Jurkat, Clone E6-1 (cell line): ENCODE results near the gene CUEDC1.

Experiments used
- DNase-seq: peaks from one replicate; pipeline ENCODE4 v3.0.0-alpha.2; 2011; ENCODE audit warnings: low read depth, low spot score
- H3K4me3 ChIP-seq: 2 replicates; pipeline ENCODE4 v1.5.1; 2011; ENCODE audit warnings: mild to moderate bottlenecking, low read length, control low read depth, moderate library complexity

The CUEDC1 gene

DNA sequence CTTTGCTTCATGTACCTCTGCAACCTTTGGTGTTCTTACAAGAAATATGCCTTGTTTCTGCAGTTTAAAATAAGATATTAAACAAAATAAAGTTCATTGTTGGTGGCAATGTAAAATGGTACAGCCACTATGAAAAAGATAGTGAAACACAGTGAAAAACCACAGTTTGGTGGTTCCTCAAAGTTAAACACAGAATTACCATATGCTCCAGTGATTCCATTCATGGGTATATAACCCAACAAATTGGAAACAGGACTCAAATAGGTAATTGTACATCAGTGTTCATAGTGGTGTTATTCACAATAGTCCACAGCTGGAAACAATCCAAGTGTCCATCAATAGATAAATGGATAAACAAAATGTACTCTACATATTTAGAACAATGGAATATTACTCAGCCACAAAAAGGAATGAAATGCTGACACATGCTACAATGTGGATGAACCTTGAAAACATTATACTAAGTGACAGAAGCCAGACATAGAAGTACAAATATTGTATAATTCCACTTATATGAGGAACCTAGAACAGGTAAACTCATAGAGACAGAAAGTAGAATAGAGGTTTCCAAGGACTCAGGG is 49.2 kb downstream of the CUEDC1 start:
- no peak for DNase-seq
- no peak overlapping the region for H3K4me3 ChIP-seq

DNA sequence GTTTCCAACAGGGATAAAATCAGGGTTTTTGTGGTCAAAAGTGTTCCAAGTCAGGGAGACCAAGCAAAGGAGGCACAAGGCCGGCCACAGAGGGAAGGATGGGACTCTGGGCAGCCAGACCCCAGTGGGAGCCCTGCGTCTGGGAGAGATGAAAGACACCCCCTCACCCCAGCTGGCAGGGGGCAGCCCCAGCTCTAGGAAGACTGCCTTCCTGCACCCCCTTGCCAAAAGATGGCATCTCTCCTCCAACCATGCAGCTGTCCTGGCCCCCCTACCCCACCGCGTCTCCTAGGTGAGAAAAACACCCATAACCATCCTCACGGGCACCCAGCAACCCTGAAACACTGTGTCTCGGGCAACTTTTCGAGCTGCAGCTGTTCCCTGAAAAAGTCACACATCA is 51.3 kb downstream of the CUEDC1 start:
- H3K4me3 ChIP-seq: no peak overlapping the region
- DNase-seq: no peak

DNA sequence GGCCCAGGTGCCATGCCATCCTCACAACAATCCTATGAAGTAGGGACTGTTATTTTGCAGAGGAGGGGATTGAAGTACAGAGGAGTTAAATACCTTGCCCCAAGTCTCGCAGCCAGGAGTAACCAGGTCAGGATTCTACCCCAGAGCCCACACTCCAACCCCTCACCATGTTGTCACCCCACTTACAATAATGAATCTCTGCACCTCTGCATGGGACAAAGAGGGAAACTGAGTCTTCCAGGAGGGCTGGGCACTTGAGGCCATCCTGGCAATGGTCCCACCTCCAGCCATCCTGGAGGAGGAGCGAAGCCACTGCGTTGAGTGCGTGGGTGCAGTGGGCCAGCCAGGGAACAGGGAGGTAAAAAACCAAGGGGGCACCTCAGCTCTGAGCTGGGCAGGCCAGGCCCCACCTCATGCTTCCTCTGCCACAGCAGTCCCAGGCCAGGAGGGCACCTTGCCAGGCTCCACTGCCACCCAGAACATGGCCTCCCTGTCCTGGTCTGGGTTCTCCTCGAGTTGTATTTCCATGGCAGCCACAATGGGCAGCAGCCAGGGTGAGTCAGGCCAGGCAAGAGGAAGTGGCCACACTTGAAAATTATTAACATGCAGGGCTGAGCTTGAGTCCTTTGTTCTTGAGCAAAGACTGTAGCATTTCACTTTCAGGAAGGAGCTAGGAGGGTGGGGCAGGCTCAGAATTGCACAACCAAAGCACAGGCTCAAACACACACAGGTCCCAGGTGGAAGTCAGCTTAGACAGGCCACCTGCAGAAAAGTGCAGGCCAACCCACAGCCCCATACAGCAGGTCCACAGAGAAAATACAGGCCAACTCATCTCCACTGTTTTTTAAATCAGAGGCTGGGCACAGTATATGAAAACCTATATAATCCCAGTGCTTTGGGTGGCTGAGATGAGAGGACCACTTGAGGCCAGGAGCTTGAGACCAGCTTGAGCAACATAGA is 52.1 kb downstream of the CUEDC1 start:
- no peak for DNase-seq
- no peak overlapping the region for H3K4me3 ChIP-seq

GRCh38 chr17:57902117-57902799 is 53.0 kb downstream of the CUEDC1 start:
- H3K4me3 ChIP-seq: no peak overlapping the region
- DNase-seq: no peak

- H3K4me3 ChIP-seq: no peak overlapping the region
- DNase-seq: no peak
Measured at GRCh38 chr17:57900991-57901743, 54.0 kb downstream of the CUEDC1 start.

DNA sequence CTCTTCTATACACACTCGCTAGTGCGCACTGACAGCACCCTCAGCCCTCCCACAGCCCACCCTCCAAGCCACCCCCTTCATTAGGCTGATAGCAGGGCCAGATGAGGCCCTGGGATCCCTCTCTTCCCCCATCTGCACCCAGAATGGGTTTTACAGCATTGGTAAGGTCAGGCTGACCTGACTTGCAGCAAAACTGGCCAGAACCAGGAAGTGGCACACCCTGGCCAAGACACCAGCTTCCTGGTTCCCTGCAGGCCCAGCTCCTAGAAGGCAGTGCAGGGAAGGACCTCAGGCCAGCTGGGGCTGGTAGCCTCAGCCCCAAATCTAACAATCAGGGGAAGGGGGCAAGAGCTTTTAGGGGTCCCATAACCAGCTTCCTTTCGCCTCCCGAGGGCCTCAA is 55.4 kb downstream of the CUEDC1 start:
- no peak for DNase-seq
- H3K4me3 ChIP-seq: no peak overlapping the region

GRCh38 chr17:57899391-57899790 is 55.8 kb downstream of the CUEDC1 start:
- no peak for DNase-seq
- no peak overlapping the region for H3K4me3 ChIP-seq

DNA sequence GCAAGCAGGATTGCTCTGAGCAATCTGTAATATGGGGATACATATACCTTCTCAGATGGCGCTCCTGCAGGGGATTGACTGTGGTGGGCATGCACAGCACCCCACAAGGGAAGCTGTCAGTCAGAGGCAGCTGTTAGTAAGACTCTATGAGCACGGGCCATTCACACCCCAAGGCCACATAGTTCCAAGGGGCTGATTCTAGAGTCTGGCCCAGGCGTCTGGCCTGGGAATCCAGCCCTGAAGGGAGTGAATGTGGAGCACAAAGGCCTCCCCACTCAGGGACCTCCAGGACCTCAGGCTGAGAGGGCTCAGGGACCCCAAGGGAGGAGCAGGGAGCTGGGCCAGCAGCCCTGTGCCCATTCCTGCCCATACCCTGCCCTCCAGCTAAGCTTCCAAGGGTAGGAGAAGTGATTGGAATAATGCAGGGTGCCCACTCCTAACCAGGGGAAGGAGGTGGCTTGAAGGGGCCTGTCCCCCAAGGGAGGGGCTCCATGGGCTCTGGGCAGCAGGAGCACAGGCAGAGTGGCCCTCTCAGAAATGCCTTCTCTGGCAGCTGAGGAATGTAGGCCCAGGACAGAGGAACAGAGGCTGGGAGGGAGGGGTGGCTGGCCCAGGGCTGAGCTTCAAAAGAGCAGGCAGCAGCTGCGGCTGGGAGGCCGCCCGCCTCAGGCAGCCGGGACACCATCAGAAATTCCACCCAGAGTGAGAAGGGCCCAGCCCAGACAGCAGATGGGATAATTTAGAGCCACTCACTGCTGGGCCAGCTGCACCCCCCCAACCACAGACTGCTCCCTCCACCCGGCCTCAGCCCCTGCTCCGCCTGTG is 56.5 kb downstream of the CUEDC1 start:
- DNase-seq: no peak

GRCh38 chr17:57895382-57896060 is 59.7 kb downstream of the CUEDC1 start:
- DNase-seq: no peak
- H3K4me3 ChIP-seq: no peak overlapping the region

More for the DNA sequence above, 56.5 kb downstream of the CUEDC1 start:
- H3K4me3 ChIP-seq: no peak overlapping the region

GRCh38 chr17:57894848-57895247 is 60.4 kb downstream of the CUEDC1 start:
- no peak for DNase-seq

DNA sequence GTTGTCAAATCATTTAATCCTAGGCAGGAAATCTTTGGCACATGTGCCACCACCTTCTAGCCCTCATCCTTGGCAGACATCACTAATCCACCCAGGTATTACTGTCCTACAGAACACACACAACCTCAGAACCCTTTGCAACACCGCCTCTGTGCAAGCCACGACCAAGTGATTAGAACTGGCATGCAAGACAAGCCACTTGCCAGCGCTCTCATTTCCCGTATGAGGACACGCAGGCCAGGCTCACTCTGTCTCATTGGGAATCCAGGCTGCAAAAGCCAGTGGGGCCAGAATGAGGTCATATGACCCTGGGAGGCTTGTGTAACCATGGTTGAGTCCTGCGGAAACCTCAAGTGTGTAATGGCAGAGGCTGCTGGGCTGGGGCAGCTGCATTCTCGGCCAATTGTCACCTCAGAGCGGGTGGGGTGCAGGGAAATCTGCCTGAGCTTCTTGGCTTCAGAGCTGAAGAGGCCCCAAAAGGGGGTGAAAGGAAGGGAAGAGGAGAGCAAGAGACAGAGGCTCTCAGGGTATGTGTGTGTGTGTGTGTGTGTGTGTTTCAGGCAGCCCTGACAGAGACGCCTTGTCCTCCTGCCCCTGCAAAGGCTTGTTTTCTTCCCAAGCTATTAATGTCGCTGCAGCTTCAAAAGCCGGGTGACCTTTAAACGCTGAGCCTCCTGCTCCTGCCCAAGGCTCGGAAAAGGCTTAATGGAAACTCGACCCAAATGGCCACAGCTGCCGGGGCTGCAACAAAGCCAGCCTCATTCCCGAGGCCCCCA is 62.2 kb downstream of the CUEDC1 start:
- H3K4me3 ChIP-seq: no peak overlapping the region
- DNase-seq: no peak

More at GRCh38 chr17:57894848-57895247, 60.4 kb downstream of the CUEDC1 start:
- no peak overlapping the region for H3K4me3 ChIP-seq

GRCh38 chr17:57892146-57892819 is 62.9 kb downstream of the CUEDC1 start:
- peak; percentile 50 for DNase-seq
- H3K4me3 ChIP-seq: no peak overlapping the region

DNA sequence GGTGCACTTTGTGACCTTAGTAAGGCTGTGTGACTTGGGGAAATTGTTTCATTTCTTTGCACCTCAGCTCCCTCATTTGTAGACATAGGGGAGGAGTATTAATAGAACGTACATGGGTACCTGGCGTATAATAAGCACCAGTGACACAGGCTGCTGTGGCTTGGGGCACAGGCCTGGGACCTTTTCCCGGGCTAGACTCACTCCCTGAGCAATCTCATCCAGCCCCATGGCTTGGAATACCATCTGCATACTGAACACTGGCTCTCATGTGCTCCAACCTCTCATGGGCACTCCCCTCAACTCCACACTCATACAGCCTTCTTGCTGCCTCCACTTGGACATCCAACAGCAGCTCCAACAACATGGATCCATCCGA is 64.4 kb downstream of the CUEDC1 start:
- no peak for DNase-seq
- no peak overlapping the region for H3K4me3 ChIP-seq

DNA sequence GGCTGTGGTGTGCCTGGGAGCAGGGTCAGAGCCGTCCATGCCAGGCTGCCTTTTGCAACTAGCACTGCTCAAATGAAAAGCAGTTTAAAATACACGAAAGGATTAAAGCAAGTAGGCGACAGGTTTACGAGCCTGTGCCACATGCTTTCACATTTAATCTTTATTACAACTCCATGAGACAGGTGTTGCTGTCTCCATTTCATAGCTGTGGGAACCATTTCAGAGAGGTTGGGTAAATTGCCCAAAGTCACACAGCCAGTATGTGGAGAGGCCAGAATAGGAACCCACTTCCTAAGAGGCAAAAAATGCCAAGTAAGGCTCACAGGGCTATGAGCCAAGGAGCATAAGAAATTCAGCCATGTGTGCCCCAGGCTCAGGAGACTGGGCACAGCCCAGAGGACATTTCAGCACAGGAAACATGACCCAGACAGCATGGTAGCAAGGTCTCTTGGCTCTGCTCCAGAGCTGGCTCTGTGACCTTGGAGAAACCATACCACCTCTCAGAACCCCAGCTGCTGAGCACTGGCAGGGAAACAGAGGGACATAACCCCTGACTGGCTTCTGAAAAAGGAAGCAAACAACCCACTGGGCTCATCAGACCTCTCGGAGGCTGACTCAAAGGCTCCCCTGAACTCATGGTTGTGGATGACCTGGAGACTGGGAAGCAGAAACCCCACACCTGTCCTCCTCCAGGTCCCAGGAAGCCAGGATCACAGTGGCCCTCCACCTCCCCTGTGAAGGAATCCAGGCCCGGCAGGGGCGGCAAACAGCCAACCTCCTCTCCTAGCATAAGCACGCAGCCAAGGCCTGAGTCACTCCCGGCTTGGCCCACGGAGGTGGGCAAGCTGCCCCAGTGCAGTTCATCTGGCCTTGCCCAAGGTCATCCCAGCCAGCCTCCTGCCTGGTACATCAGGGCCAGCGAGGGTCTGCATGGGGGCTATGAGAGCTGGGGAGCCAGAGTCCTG is 65.0 kb downstream of the CUEDC1 start:
- DNase-seq: no peak

GRCh38 chr17:57889252-57889651 is 66.0 kb downstream of the CUEDC1 start:
- no peak overlapping the region for H3K4me3 ChIP-seq
- DNase-seq: no peak

More for the DNA sequence above, 65.0 kb downstream of the CUEDC1 start:
- no peak overlapping the region for H3K4me3 ChIP-seq
